ENCODE measurements around the gene CLCN3.
"Not testable (repeated sequence)": the region's sequence is repeated elsewhere in the genome, so short reads cannot be mapped to it uniquely, and the experiment has no call there.

Gene CLCN3

DNA sequence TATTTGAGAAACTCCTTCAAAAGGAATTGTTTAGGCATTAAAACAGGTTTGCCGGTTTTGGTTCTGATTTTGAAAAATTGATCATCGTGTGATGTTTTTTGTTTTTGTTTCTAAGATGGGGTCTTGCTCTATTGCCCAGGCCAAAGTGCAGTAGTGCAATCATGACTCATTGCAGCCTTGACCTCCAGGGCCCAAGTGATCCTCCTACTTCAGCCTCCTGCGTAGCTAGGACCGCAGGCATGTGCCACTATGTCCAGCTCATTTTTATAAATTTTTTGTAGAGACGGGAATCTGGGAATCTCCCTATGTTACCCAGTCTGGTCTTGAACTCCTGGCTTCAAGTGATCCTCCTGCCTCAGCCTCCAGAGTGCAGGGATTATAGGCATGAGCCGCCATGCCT is 35.0 kb downstream of the CLCN3 start:
- DNase-seq, result no peak

DNA sequence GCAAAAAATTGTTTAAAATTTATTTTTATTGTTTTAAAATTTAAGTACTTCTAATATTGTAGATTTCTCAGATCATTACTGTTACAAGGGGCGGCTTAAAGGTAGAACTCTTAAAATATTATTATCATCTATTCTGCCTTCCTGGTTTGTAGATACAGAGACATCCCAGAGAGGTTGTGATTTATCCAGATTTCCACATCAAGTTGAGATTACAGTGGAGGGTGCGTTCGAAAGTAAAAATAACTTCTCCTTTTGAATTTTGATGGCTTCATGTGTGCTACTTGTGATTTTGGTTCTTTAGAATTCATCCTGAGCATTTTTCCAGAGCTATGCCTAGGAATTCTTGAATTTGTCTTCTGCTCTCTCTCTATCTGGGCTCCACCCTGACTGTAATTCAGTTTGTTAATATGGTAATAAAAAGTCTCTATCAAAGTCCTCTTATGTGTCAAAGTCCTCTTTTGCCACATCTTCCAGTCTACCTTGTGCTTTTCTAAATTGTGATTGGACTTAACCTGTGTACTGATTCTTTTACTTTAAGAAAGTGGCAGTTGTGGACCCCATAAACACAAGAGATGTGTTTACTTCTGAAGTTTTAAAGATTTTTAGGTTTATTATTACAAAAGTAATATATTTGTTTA is 37.2 kb downstream of the CLCN3 start:
- DNase-seq, result no peak

GRCh38 chr4:169658196-169658595 is 37.8 kb downstream of the CLCN3 start:
- DNase-seq, result no peak

DNA sequence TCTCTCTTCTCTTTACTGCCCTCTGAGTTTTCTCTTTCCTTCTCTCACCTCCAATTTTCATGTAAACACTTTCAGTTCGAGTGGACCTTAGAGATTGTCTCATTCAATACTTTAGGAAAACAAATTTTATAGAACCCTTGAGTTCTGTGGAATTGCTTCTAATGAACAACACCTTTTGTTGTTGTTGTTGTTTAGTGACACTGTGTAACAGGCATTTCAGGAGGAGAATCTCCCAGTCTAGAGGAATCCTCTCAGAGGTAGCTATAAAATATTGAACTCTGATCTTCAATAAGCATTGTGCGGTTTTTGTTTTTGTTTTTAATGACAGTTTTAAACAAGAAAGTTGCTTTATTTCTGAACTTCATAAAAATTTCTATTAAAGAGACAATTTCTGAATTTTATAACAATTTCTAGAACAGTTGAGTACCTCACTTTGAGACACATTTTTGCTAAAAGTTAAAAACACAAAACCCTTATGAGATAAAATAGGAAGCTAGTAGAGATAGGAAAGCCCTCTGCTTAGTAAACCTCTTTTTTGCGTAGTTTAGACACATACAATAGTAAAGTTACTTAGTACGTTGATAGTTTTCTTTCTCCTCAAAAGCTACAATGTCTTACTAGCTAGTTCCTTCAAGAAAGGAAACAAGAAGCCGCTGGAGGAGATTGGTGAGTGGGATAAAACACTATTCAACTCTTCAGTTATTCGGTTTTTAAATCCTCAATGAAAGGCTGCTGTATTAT is 38.8 kb downstream of the CLCN3 start:
- DNase-seq, result no peak

GRCh38 chr4:169659716-169660670 is 39.6 kb downstream of the CLCN3 start:
- peak in 53 of 56 donors; percentile 4 to 90 (median 50) for DNase-seq

GRCh38 chr4:169660929-169661328 is 40.6 kb downstream of the CLCN3 start:
- DNase-seq, result no peak

GRCh38 chr4:169661761-169662160 is 41.4 kb downstream of the CLCN3 start:
- no peak for DNase-seq

- no peak for DNase-seq
These were observed 41.8 kb downstream of the CLCN3 start for GRCh38 chr4:169662206-169662605.

- no peak for DNase-seq
These were observed 43.0 kb downstream of the CLCN3 start for GRCh38 chr4:169663402-169663801.

GRCh38 chr4:169663831-169664230 is 43.5 kb downstream of the CLCN3 start:
- DNase-seq, result no peak

- DNase-seq, result no peak
These were observed 44.2 kb downstream of the CLCN3 start for GRCh38 chr4:169664615-169665014.

GRCh38 chr4:169665046-169665737 is 44.8 kb downstream of the CLCN3 start:
- DNase-seq, result no peak

DNA sequence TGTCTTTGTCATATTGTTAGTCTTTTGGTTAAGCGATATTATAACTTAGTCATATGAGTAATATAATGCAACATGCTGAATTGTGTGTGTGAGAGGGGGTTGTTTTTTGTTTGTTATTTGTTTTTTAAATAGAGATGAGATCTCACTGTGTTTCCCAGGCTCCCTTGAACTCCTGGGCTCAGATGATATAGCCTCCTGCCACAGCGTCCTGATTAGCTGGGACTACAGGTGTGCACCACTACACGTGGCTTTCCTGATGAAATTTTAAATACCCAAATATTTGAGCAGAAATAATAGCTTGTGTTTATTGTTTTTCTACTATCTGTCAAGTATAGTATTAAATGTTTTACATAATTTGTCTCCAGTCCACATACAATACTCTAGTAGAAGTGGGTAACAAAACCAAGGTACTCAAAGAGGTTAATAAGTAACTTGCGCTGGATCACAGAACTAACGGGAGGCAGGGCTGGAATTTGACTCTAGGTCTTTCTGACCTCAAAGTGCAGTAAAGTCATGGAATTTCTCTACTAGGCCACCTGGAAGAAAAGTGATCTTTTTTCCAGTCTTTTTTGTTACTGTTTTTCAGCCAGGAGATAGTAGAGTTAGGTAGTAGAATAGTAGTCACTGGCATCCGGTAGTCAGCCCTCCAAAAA is 47.8 kb downstream of the CLCN3 start:
- no peak for DNase-seq

DNA sequence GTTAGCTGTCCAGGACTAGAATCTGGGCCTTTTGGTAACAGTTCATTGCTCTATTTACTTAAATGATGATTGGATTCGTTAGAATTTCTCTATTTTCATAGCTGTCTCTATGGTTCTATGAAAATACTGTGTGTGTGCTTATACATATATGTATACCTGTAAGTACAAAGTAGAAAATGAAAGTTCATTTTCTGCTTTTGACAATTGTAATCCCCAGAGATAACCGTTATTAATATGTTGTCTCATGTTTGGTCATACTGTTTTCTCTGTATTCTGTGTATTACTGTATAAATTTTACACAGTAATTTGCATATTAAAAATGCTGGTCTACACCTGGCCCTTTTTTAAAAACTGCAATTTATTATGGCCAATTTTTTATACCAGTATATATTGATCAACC is 55.4 kb downstream of the CLCN3 start:
- DNase-seq, result no peak

- no peak for DNase-seq
These were observed 56.9 kb downstream of the CLCN3 start for GRCh38 chr4:169677150-169677748.

GRCh38 chr4:169678486-169678885 is 58.1 kb downstream of the CLCN3 start:
- not testable (repeated sequence) for DNase-seq

DNA sequence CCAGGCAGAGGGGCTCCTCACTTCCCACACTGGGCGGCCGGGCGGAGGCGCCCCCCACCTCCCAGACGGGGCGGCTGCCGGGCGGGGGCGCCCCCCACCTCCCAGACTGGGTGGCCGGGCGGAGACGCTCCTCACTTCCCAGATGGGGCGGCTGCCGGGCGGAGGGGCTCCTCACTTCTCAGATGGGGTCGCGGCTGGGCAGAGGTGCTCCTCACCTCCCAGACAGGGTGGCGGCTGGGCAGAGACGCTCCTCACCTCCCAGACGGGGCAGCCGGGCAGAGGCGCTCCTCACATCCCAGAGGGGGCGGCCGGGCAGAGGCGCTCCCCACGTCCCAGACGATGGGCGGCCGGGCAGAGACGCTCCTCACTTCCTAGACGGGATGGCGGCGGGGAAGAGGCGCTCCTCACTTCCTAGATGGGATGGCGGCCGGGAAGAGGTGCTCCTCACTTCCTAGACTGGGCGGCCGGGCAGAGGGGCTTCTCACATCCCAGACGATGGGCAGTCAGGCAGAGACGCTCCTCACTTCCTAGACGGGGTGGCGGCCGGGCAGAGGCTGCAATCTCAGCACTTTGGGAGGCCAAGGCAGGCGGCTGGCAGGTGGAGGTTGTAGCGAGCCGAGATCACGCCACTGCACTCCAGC is 58.7 kb downstream of the CLCN3 start:
- DNase-seq, result not testable (repeated sequence)

DNA sequence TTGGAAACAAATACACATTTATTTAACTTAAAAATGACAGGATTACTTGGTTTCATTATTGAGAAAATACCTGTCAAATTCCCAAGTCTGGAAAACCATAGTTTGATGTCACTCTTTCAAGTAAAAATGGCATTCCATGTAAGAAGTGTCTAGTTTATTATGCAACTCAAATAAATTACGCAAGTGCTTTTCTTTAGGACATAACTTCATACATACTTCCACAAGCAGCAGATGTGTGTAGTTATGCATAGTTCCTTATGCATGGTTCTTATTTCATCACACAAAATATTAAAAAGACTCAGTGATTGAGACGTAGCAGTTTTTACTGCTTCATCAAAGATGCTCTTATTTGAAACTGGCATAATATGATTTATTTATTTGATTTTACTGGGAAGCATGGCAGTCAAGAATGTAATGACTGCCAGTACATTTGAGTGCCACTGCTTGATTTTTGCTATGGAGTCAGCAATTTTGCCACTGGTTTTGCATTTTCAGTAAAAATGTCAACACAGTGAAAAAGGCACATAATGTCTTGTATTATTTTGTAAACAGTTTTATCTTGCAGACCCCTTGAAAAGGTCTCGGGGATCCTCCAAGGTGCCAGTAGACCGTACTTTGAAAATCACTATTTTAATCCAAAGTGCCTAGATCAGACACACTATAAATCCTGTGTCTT is 62.1 kb downstream of the CLCN3 start:
- DNase-seq, result no peak

- no peak for DNase-seq
These were observed 69.3 kb downstream of the CLCN3 start for GRCh38 chr4:169689681-169690080.

Data from nucleus accumbens (tissue), 56 donors.